Vagina (tissue), 2 donors: ENCODE results near the gene TMEM131L. TPM values are rescaled to one million over a fixed set of nuclear protein-coding genes. Genes with fewer than 3 reads are reported as not detected.

Experiments
- DNase-seq, 2 donors: peaks; one replicate each; pipeline ENCODE4 v3.0.0-alpha.2; 2017; ENCODE audit errors: extremely low spot score in 2 of 2
- H3K27ac ChIP-seq: fragments of 200-600 bp; sonication (generic); one replicate; pipeline ENCODE4 v1.5.1; 2019
- H3K27me3 ChIP-seq: fragments of 200-600 bp; sonication (generic); one replicate; pipeline ENCODE4 v1.5.1; 2019
- H3K36me3 ChIP-seq, 2 donors: fragments of 200-600 bp; sonication (generic); one replicate each; pipeline ENCODE4 v1.5.1; 2017 to 2019
- H3K4me1 ChIP-seq: fragments of 200-600 bp; sonication (generic); one replicate; pipeline ENCODE4 v1.5.1; 2019
- H3K4me3 ChIP-seq, 2 donors: fragments of 200-600 bp; sonication (generic); 1 replicate in 1 of 2; 2 replicates in 1 of 2; pipeline ENCODE4 v1.5.1; 2016 to 2019
- H3K9me3 ChIP-seq: fragments of 200-600 bp; sonication (generic); one replicate; pipeline ENCODE4 v1.5.1; 2019
- CTCF ChIP-seq, 3 experiments: fragments of 450-650 bp in 2 of 3; fragments of 200-600 bp in 1 of 3; sonication (generic) in 1 of 3; IDR thresholded peaks; one replicate each; pipeline ENCODE4 v1.5.1; 2017 to 2019; ENCODE audit warnings: antibody characterized with exemption in 3 of 3, mild to moderate bottlenecking in 2 of 3, moderate library complexity in 2 of 3
- POLR2A ChIP-seq, 2 donors: fragments of 450-650 bp; IDR thresholded peaks; one replicate each; pipeline ENCODE4 v1.6.1; 2017; ENCODE audit warnings: antibody characterized with exemption in 2 of 2, mild to moderate bottlenecking in 2 of 2, moderate library complexity in 2 of 2
- POLR2AphosphoS5 ChIP-seq, 2 donors: sonication (generic); formaldehyde crosslinking; IDR thresholded peaks; one replicate each; pipeline ENCODE4 v1.9.0; 2017; ENCODE audit warnings: antibody characterized with exemption in 2 of 2, mild to moderate bottlenecking in 2 of 2, low read depth in 1 of 2; ENCODE audit not compliant: insufficient read depth in 1 of 2
- intact Hi-C: fragments of 100-400 bp; cut with DNase I; formaldehyde crosslinking; loops from one replicate; pipeline ENCODE4 v1.15.1; 2023
- total RNA-seq: library from RNA; depleted of rRNA; stranded (reverse); fragments of >200 nt; gene quantifications from one replicate; pipeline ENCODE4 v1.2.3, GENCODE V29; 2016

TMEM131L gene
- total RNA-seq, 1 donor from 2014 or later, result 17.7 TPM

- peaks cover 8% of the 10 kb centered on the region for H3K4me1 ChIP-seq
- H3K4me3 ChIP-seq, result no peak overlapping the region
- H3K27ac ChIP-seq, result no peak overlapping the region
- TF ChIP-seq POLR2AphosphoS5 (IDR thresholded peaks at IDR 0.05; ENCODE audit: insufficient read depth in 1 of 2, low read depth in 1 of 2) (no peak), CTCF (IDR thresholded peaks at IDR 0.05) (no peak), POLR2A (IDR thresholded peaks at IDR 0.05) (no peak)
- H3K36me3 ChIP-seq, result no peaks in the 10 kb centered on the region
- intact Hi-C loops, result no loop called here
- no peaks in the 10 kb centered on the region for H3K27me3 ChIP-seq
- peaks cover 5% of the 10 kb centered on the region for H3K9me3 ChIP-seq
- no peak for DNase-seq
These were observed 213.3 kb downstream of the TMEM131L start for GRCh38 chr4:153679486-153679885.

GRCh38 chr4:153683763-153684181 is 217.6 kb downstream of the TMEM131L start:
- H3K27ac ChIP-seq, result no peak overlapping the region
- TF ChIP-seq POLR2A (IDR thresholded peaks at IDR 0.05), result peak in 1 of 2 donors; percentile 10
- no peak for TF ChIP-seq POLR2AphosphoS5 (IDR thresholded peaks at IDR 0.05; ENCODE audit: insufficient read depth in 1 of 2, low read depth in 1 of 2)
- no peak for TF ChIP-seq CTCF (IDR thresholded peaks at IDR 0.05)
- peak overlapping the region; percentile 63 to 68 for H3K4me3 ChIP-seq
- DNase-seq, result no peak
- intact Hi-C loops, result no loop called here
- H3K36me3 ChIP-seq, result no peaks in the 10 kb centered on the region
- H3K27me3 ChIP-seq, result no peaks in the 10 kb centered on the region
- H3K9me3 ChIP-seq, result no peaks in the 10 kb centered on the region
- H3K4me1 ChIP-seq, result peaks cover 17% of the 10 kb centered on the region

GRCh38 chr4:153684182-153684970 is 218.2 kb downstream of the TMEM131L start, which contains the start of gene TLR2:
TSS of gene TLR2 (plus strand) at chr4:153684280. CDS start at chr4:153702908, 18,628 bp downstream.
- Histone ChIP-seq H3K4me1 (peaks cover 17% of the 10 kb centered on the region), H3K4me3 (peak within 1 kb of the TSS; percentile 63 to 68), H3K27me3 (no peaks in the 10 kb centered on the region), H3K27ac (peak within 1 kb of the TSS; percentile 38), H3K36me3 (no peaks in the 10 kb centered on the region), H3K9me3 (no peaks in the 10 kb centered on the region)
- TF ChIP-seq POLR2AphosphoS5 (IDR thresholded peaks at IDR 0.05; ENCODE audit: insufficient read depth in 1 of 2, low read depth in 1 of 2), result peak in 1 of 2 donors; percentile 40
- TF ChIP-seq CTCF (IDR thresholded peaks at IDR 0.05), result no peak
- intact Hi-C loops, result no loop called here
- DNase-seq, result no peak

GRCh38 chr4:153684971-153685371 is 218.8 kb downstream of the TMEM131L start:
- intact Hi-C loops, result no loop called here
- H3K4me3 ChIP-seq, result peak overlapping the region; percentile 63 to 68
- no peaks in the 10 kb centered on the region for H3K27me3 ChIP-seq
- peaks cover 17% of the 10 kb centered on the region for H3K4me1 ChIP-seq
- H3K9me3 ChIP-seq, result no peaks in the 10 kb centered on the region
- TF ChIP-seq CTCF (IDR thresholded peaks at IDR 0.05) (no peak), POLR2A (IDR thresholded peaks at IDR 0.05) (no peak), POLR2AphosphoS5 (IDR thresholded peaks at IDR 0.05; ENCODE audit: insufficient read depth in 1 of 2, low read depth in 1 of 2) (no peak)
- peak overlapping the region; percentile 38 for H3K27ac ChIP-seq
- H3K36me3 ChIP-seq, result no peaks in the 10 kb centered on the region
- no peak for DNase-seq

Other genes starting within 250 kb of the TMEM131L start
- gene MND1, start 121.7 kb upstream of the TMEM131L start, total RNA-seq, result not detected
- gene TLR2, start 217.9 kb downstream of the TMEM131L start, total RNA-seq, result 14.5 TPM